Fibroblast of the aortic adventitia (primary cell): ENCODE results near the gene EVI5L. TPM values are rescaled to one million over a fixed set of nuclear protein-coding genes. Genes with fewer than 3 reads are reported as not detected.
A peak's percentile ranks its signal among the peaks of the same experiment; 100 is the strongest.

ENCODE experiments used
- DNase-seq: peaks from one replicate; pipeline ENCODE4 v3.0.0-alpha.2; 2010; ENCODE audit warnings: low read depth
- H3K4me3 ChIP-seq: 2 replicates; pipeline ENCODE4 v1.5.1; 2011; ENCODE audit warnings: low read depth, mild to moderate bottlenecking, control low read depth, low read length, moderate library complexity
- total RNA-seq: library from RNA; depleted of rRNA; stranded (reverse); fragments of >200 nt; gene quantifications from 2 replicates; pipeline ENCODE4 v1.2.3, GENCODE V29; 2012; ENCODE audit warnings: low replicate concordance
- TF ChIP-seq, protein P1 (sequence below): IDR thresholded peaks from 2 replicates; pipeline ENCODE4 v1.5.1; 2011; ENCODE audit warnings: mild to moderate bottlenecking, low read length, control low read depth, inconsistent platforms; ENCODE audit not compliant: insufficient read depth

EVI5L gene
- total RNA-seq, 1 donor, result 16.6 TPM

- TF ChIP-seq, protein P1, sequence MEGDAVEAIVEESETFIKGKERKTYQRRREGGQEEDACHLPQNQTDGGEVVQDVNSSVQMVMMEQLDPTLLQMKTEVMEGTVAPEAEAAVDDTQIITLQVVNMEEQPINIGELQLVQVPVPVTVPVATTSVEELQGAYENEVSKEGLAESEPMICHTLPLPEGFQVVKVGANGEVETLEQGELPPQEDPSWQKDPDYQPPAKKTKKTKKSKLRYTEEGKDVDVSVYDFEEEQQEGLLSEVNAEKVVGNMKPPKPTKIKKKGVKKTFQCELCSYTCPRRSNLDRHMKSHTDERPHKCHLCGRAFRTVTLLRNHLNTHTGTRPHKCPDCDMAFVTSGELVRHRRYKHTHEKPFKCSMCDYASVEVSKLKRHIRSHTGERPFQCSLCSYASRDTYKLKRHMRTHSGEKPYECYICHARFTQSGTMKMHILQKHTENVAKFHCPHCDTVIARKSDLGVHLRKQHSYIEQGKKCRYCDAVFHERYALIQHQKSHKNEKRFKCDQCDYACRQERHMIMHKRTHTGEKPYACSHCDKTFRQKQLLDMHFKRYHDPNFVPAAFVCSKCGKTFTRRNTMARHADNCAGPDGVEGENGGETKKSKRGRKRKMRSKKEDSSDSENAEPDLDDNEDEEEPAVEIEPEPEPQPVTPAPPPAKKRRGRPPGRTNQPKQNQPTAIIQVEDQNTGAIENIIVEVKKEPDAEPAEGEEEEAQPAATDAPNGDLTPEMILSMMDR, result no peak
- H3K4me3 ChIP-seq, result no peak overlapping the region
- no peak for DNase-seq
Measured at GRCh38 chr19:7897292-7897691, 67.3 kb downstream of the EVI5L start.

DNA sequence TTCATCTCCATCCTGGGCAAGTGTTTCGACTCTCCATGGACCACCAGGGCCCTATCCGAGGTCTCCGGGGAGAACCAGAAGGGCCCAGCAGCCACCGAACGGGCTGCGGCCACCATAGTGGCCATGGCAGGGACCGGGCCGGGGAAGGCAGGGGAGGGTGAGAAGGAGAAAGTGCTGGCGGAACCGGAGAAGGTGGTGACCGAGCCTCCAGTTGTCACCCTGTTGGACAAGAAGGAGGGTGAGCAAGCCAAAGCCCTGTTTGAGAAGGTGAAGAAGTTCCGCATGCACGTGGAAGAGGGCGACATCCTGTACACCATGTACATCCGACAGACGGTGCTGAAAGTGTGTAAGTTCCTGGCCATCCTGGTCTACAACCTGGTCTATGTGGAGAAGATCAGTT lies 68.9 kb downstream of the EVI5L start:
- TF ChIP-seq, protein P1, result no peak
- DNase-seq, result no peak
- no peak overlapping the region for H3K4me3 ChIP-seq

DNA sequence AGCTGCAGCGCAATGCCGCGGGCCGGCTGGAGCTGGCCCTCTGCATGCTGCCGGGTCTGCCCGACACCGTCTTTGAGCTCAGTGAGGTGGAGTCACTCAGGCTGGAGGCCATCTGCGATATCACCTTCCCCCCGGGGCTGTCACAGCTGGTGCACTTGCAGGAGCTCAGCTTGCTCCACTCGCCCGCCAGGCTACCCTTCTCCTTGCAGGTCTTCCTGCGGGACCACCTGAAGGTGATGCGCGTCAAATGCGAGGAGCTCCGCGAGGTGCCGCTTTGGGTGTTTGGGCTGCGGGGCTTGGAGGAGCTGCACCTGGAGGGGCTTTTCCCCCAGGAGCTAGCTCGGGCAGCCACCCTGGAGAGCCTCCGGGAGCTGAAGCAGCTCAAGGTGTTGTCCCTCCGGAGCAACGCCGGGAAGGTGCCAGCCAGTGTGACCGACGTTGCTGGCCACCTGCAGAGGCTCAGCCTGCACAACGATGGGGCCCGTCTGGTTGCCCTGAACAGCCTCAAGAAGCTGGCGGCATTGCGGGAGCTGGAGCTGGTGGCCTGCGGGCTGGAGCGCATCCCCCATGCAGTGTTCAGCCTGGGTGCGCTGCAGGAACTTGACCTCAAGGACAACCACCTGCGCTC lies 69.8 kb downstream of the EVI5L start:
- TF ChIP-seq, protein P1, result no peak
- no peak for DNase-seq
- H3K4me3 ChIP-seq, result no peak overlapping the region

- no peak overlapping the region for H3K4me3 ChIP-seq
- TF ChIP-seq, protein P1, result no peak
- no peak for DNase-seq
Measured at GRCh38 chr19:7900401-7900870, 70.4 kb downstream of the EVI5L start.

DNA sequence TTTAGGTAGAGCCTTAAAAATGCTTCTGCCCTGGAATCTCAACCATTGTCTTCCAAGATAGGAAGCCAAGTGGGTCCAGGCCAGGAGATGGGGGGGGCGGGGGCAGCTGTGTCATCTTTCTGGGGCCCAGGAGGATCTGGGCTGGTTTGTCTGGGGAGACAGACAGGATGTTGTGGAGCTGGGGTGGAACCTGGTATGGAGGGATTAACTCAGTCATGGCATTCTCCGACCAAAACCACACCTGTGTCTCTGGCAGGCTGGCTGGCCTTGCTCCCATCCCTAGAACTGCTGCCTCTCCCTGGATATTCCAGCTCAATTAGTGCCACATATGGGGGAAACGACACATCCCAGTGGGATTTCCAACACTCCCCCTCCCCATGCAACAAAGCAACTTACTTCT lies 70.9 kb downstream of the EVI5L start:
- TF ChIP-seq, protein P1, result no peak
- DNase-seq, result no peak

GRCh38 chr19:7901337-7901736 lies 71.3 kb downstream of the EVI5L start:
- DNase-seq, result no peak
- no peak overlapping the region for H3K4me3 ChIP-seq
- TF ChIP-seq, protein P1, result no peak

More for the DNA sequence above, 70.9 kb downstream of the EVI5L start:
- H3K4me3 ChIP-seq, result no peak overlapping the region

GRCh38 chr19:7902796-7903243 lies 72.8 kb downstream of the EVI5L start:
- no peak for DNase-seq
- TF ChIP-seq, protein P1, result no peak
- H3K4me3 ChIP-seq, result peak overlapping the region; percentile 82
